Pancreas (tissue), 10 donors: Measurements from ENCODE around the gene ST8SIA5. TPM values are rescaled to one million over a fixed set of nuclear protein-coding genes. Genes with fewer than 3 reads are reported as not detected.

Source experiments
- ATAC-seq, 4 donors: fragments of 200-7000 bp; cut with Tn5 transposase; one replicate each; pipeline versions ENCODE4 v1.8.0 to v1.9.1; 2020; ENCODE audit warnings: mild to moderate bottlenecking in 4 of 4, moderate library complexity in 4 of 4
- DNase-seq, 6 donors: peaks; one replicate each; pipeline ENCODE4 v3.0.0-alpha.2; 2020
- FAIRE-seq: peaks from 2 replicates; lab custom pipeline; 2012; peaks lifted over from hg19 to GRCh38; lab: Jason Lieb, UNC
- H3K27ac ChIP-seq, 4 donors: fragments of 200-600 bp; sonication (generic); 1 replicate in 3 of 4; 2 replicates in 1 of 4; pipeline versions ENCODE4 v1.5.0 to v1.8.0; 2020
- H3K27me3 ChIP-seq, 4 donors: fragments of 200-600 bp; one replicate each; pipeline ENCODE4 v1.8.0; 2021
- H3K36me3 ChIP-seq, 3 donors: fragments of 200-600 bp; sonication (generic) in 1 of 3; one replicate each; pipeline versions ENCODE4 v1.5.0 to v1.8.0; 2020 to 2021
- H3K4me1 ChIP-seq, 3 donors: fragments of 200-600 bp; one replicate each; pipeline ENCODE4 v1.8.0; 2021
- H3K4me3 ChIP-seq, 4 donors: fragments of 200-600 bp; sonication (generic) in 2 of 4; one replicate each; pipeline versions ENCODE4 v1.5.0 to v1.8.0; 2020 to 2021
- H3K9me3 ChIP-seq, 4 donors: fragments of 200-600 bp; one replicate each; pipeline ENCODE4 v1.8.0; 2021
- WGBS, 2 donors: extraction: QIAGEN DNeasy Blood & Tissue Kit; methylation state at CpG; one replicate each; pipeline ENCODE4 v1.1.7; 2013; 5-methylcytosine and 5-hydroxymethylcytosine counted together
- intact Hi-C, 3 donors: fragments of 100-400 bp; cut with DNase I; formaldehyde crosslinking; loops; one replicate each; pipeline versions ENCODE4 v1.11.1 to v1.14.2; 2022
- polyA plus RNA-seq, 2 donors: library from polyadenylated mRNA; stranded (reverse); fragments of 200-250 nt; gene quantifications; one replicate each; pipeline ENCODE4 v1.2.3, GENCODE V29; 2013
- total RNA-seq, 6 donors: library from RNA; stranded (reverse); fragmentation: NEBNext Ultra II Directional in 4 of 6; extraction: Animal tissue kit (Norgen Biotek cat#: 25700) in 4 of 6; gene quantifications; one replicate each; pipeline versions ENCODE4 v1.2.1 to v1.2.4, GENCODE V29; 2021 to 2023
- TF ChIP-seq, protein P1 (sequence below), 4 donors: fragments of 200-600 bp; sonication (generic) in 3 of 4; IDR thresholded peaks; one replicate each; pipeline versions ENCODE4 v1.5.0 to v1.8.0; 2021; ENCODE audit warnings: antibody characterized with exemption in 4 of 4
- donor health status: healthy with polysubstance abuse.
- donor health status: DM: no; HTN: no; CAD: no; lungs with moderate emphysema.
- donor health status: DM: no; HTN: no; CAD: no.
- donor health status: control.
- donor health status: control.
- donor health status: Bipolar disorder and iron deficiency.
- donor health status: DM: yes; HTN: yes; CAD: no.
- donor health status: DM: no; HTN: no; CAD: no.
- donor health status: DM: no; HTN: no; CAD: no.
- donor health status: DM: yes; HTN: yes; CAD: no.

ST8SIA5 gene
- total and polyA plus RNA-seq, 8 donors = 0.06 to 1.1 (median 0.24) TPM

DNA sequence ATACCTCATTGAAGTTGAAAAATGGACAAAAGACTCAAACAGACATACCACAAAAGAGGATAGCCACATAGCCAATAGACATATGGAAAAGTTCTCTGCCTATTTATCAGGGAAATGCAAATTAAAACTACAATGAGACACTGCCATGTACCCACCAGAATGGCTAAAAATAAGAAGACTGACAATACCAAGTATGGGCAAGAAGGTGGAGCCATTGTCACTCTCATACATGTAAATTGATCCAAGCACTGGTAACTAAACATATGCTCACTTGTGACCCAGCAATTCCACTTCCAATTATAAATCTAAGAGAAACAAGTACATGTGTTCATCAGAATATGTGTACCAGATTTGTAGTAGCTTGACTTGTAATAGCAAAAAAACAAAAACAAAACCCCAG lies 104.5 kb downstream of the ST8SIA5 start:
- H3K4me1 ChIP-seq = no peaks in the 10 kb centered on the region
- H3K27ac ChIP-seq = no peak overlapping the region
- no peak for ATAC-seq
- H3K4me3 ChIP-seq = no peak overlapping the region
- DNase-seq = no peak
- no peaks in the 10 kb centered on the region for H3K27me3 ChIP-seq
- intact Hi-C loops = loop anchor here in 2 of 3 donors (5.0 to 10.0 kb wide), 3 partner anchors 368 to 500 kb away; no protein-coding TSS in a partner anchor
- TF ChIP-seq, protein P1, sequence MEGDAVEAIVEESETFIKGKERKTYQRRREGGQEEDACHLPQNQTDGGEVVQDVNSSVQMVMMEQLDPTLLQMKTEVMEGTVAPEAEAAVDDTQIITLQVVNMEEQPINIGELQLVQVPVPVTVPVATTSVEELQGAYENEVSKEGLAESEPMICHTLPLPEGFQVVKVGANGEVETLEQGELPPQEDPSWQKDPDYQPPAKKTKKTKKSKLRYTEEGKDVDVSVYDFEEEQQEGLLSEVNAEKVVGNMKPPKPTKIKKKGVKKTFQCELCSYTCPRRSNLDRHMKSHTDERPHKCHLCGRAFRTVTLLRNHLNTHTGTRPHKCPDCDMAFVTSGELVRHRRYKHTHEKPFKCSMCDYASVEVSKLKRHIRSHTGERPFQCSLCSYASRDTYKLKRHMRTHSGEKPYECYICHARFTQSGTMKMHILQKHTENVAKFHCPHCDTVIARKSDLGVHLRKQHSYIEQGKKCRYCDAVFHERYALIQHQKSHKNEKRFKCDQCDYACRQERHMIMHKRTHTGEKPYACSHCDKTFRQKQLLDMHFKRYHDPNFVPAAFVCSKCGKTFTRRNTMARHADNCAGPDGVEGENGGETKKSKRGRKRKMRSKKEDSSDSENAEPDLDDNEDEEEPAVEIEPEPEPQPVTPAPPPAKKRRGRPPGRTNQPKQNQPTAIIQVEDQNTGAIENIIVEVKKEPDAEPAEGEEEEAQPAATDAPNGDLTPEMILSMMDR (IDR thresholded peaks at IDR 0.05) = no peak
- no peaks in the 10 kb centered on the region for H3K36me3 ChIP-seq
- no peak for FAIRE-seq
- no peaks in the 10 kb centered on the region for H3K9me3 ChIP-seq

DNA sequence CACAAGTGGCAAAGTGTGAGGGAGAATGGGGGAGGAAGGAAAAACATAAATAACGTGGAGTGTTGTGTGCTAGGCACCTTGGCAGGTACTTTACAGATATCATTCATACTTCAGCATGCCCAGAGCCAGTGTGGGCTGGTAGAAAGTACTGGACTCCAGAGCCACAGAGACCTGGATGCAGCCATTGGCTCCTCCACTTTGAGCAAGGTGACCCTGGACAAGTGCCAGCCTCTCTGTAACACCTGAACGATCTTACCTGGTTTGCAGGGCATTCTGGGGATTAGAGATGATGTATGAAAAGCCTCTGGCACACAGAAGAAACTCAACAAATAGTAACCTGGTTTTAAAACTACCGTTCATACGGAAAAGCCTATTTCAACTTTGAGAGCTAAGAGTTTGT lies 106.2 kb downstream of the ST8SIA5 start:
- FAIRE-seq (no peak), ATAC-seq (no peak), DNase-seq (no peak)
- H3K27ac ChIP-seq = no peak overlapping the region
- no peaks in the 10 kb centered on the region for H3K27me3 ChIP-seq
- H3K4me1 ChIP-seq = no peaks in the 10 kb centered on the region
- TF ChIP-seq, protein P1 (IDR thresholded peaks at IDR 0.05) = no peak
- WGBS, 2 donors = 40 to 48% methylated on average over 4 of the region's 4 CpGs
- H3K9me3 ChIP-seq = no peaks in the 10 kb centered on the region
- H3K4me3 ChIP-seq = no peak overlapping the region
- no peaks in the 10 kb centered on the region for H3K36me3 ChIP-seq
- intact Hi-C loops = loop anchor here in 2 of 3 donors (5.0 to 10.0 kb wide), 3 partner anchors 366 to 498 kb away; no protein-coding TSS in a partner anchor

DNA sequence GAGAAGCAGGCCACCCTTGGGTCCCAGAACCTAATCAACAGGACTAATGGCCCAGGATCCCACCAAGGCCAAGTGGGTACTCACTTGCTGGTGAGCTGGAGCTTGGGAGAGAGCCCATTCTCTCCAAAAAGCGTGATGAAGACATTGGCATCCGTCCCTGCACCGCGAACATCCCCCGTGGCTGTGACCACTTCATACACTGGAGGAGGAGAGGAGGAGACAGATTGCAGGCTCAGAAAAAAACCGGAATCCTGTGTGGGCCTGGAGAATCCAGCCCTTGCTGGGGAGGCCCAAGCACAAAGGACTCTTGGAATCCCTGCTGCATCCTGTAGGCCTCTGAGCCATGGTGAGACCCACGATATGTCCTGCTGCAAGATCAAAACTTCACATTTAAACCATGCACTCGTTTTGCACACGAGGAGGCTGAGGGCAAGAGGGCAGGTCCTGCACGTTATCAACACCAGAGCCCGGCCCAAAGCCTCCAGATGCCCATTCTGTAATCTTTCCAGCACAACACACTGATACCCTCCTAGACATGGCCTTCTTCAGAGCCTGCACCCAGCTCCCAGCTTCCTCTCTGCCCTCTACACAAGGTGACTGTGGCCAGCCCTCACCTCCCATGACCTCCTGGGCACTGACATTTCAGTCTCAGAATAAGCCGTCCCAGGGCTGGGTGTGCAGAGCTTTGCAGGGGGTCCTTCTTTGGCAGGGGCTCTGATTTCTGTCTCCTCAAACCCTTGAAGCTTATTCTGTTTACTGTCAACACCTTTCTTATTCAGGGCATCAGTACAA lies 107.6 kb downstream of the ST8SIA5 start:
- TF ChIP-seq, protein P1 (IDR thresholded peaks at IDR 0.05) = no peak
- intact Hi-C loops = no loop called here
- WGBS, 2 donors = 55 to 74% methylated on average over 12 of the region's 12 CpGs
- Histone ChIP-seq H3K9me3 (no peaks in the 10 kb centered on the region), H3K4me1 (no peaks in the 10 kb centered on the region), H3K27ac (no peak overlapping the region), H3K36me3 (no peaks in the 10 kb centered on the region), H3K4me3 (no peak overlapping the region), H3K27me3 (no peaks in the 10 kb centered on the region)
- no peak for FAIRE-seq
- ATAC-seq = no peak
- DNase-seq = no peak

DNA sequence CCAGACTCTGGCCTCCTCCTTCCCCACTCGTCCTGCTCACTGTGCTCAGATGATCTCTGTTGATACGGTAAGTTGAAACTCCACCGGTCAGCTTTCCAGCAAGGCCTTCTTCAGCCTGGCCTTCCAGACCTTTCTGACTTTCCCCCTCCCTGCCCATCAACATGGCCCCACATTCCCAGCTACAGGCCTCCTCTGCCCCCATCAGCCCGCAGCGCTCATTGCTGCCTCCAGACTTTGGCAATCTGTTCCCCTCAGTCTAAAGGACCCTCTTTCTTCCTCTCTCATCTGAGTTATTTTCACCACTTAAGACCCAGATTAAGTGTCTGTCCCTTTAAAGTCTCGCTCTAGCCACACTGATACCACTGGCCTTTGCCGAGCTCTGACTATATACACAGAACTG lies 110.4 kb downstream of the ST8SIA5 start:
- Histone ChIP-seq H3K9me3 (no peaks in the 10 kb centered on the region), H3K4me3 (no peak overlapping the region), H3K36me3 (no peaks in the 10 kb centered on the region), H3K27ac (no peak overlapping the region), H3K27me3 (no peaks in the 10 kb centered on the region), H3K4me1 (no peaks in the 10 kb centered on the region)
- FAIRE-seq (no peak), DNase-seq (no peak), ATAC-seq (no peak)
- TF ChIP-seq, protein P1 (IDR thresholded peaks at IDR 0.05) = no peak
- intact Hi-C loops = no loop called here
- 61 to 69% methylated on average over 7 of the region's 7 CpGs for WGBS, 2 donors

DNA sequence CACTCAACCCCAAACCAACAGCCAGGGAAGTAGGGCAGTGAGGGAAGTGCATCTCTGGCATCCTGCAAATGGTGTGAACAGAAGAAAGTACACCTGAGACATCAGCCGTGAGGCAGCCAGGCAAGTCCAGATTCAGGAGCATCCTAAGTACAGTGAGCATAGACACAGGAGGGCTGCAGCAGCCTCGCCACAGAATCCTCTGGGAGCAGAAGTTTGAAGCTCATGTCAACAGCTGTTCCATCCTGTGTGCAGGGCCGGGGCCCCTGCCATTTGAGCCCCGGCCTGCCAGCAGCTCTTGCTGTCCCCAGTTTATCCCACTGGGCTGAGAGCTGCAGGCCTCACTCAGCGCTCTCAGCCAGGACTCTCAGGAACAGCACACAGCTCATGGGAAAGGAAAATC lies 114.3 kb downstream of the ST8SIA5 start:
- TF ChIP-seq, protein P1 (IDR thresholded peaks at IDR 0.05) = no peak
- Histone ChIP-seq H3K36me3 (no peaks in the 10 kb centered on the region), H3K27me3 (no peaks in the 10 kb centered on the region), H3K4me3 (no peak overlapping the region), H3K4me1 (no peaks in the 10 kb centered on the region), H3K27ac (no peak overlapping the region), H3K9me3 (no peaks in the 10 kb centered on the region)
- FAIRE-seq = no peak
- DNase-seq = no peak
- intact Hi-C loops = no loop called here
- no peak for ATAC-seq
- 68 to 72% methylated on average over 5 of the region's 5 CpGs for WGBS, 2 donors
